Putamen (tissue), 1 donor: ENCODE results near the gene LTF.
"Not testable (repeated sequence)": the region's sequence is repeated elsewhere in the genome, so short reads cannot be mapped to it uniquely, and the experiment has no call there.

Source experiments
- DNase-seq: peaks from one replicate; pipeline ENCODE4 v3.0.0-alpha.2; 2016; ENCODE audit warnings: low spot score

LTF gene

GRCh38 chr3:46412786-46413298 is 51.9 kb downstream of the LTF start:
- no peak for DNase-seq

GRCh38 chr3:46411271-46411670 is 53.4 kb downstream of the LTF start:
- no peak for DNase-seq

- DNase-seq: no peak
These were observed 54.0 kb downstream of the LTF start for GRCh38 chr3:46410669-46411068.

GRCh38 chr3:46409739-46410489 is 54.8 kb downstream of the LTF start:
- DNase-seq: peak; percentile 61

- no peak for DNase-seq
These were observed 55.9 kb downstream of the LTF start for GRCh38 chr3:46408853-46409252.

- no peak for DNase-seq
These were observed 56.7 kb downstream of the LTF start for GRCh38 chr3:46407970-46408369.

GRCh38 chr3:46406788-46407611 is 57.7 kb downstream of the LTF start, which contains the start of the genes CCR5AS and CCRL2:
Gene CCR5AS (minus strand): TSS chr3:46407066.
Gene CCRL2 (plus strand): TSS chr3:46407259. CDS start chr3:46408080, 821 bp downstream.
- DNase-seq: no peak

GRCh38 chr3:46406443-46406787 is 58.3 kb downstream of the LTF start:
- DNase-seq: no peak

- DNase-seq: no peak
These were observed 59.2 kb downstream of the LTF start for GRCh38 chr3:46405301-46406019.

GRCh38 chr3:46402902-46403301 is 61.8 kb downstream of the LTF start:
- not testable (repeated sequence) for DNase-seq

GRCh38 chr3:46401579-46401978 is 63.1 kb downstream of the LTF start:
- DNase-seq: no peak

- DNase-seq: no peak
These were observed 63.9 kb downstream of the LTF start for GRCh38 chr3:46400846-46401245.

- no peak for DNase-seq
These were observed 64.5 kb downstream of the LTF start for GRCh38 chr3:46400000-46400734.

GRCh38 chr3:46399557-46399956 is 65.1 kb downstream of the LTF start:
- peak; percentile 41 for DNase-seq

- no peak for DNase-seq
These were observed 65.6 kb downstream of the LTF start for GRCh38 chr3:46399098-46399497.

- DNase-seq: no peak
These were observed 66.3 kb downstream of the LTF start for GRCh38 chr3:46398186-46398955.

- no peak for DNase-seq
These were observed 67.6 kb downstream of the LTF start for GRCh38 chr3:46397111-46397510.

GRCh38 chr3:46395766-46396530 is 68.8 kb downstream of the LTF start:
- DNase-seq: no peak

- peak; percentile 72 for DNase-seq
These were observed 69.5 kb downstream of the LTF start for GRCh38 chr3:46395210-46395661.
